HL-60/S4 (cell line): ENCODE measurements around the gene CTPS2.
"Not testable (repeated sequence)": the region's sequence is repeated elsewhere in the genome, so short reads cannot be mapped to it uniquely, and the experiment has no call there.

Source experiments
- in situ Hi-C: fragments of 300-500 bp; cut with MboI; formaldehyde crosslinking; loops from 2 replicates; pipeline ENCODE4 v1.14.3; 2022; ENCODE audit warnings: low sequenced_read_pairs

Gene CTPS2

DNA sequence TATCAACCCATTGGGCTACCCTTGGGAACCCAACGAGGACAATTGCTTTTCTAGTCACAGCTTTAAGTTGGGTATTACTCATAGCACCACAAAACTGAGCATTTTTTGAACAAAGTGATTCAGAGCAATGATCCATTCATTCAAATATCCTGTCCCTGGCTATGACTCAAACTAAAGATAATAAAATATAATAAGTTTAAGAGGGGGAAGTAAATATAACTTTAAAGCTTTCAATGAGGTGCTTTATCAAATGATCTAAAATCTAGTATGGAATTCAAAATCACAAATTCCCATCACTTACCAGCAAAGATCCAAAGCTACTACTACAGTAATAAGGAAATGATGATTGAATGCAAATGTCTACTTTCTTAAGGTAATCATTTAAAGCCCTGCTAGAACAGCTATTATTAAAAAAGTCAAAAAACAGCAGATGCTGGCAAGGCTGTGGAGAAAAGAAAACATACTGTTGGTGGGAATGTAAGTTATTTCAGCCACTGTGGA lies 102.3 kb downstream of the CTPS2 start:
- in situ Hi-C loops: no loop called here

DNA sequence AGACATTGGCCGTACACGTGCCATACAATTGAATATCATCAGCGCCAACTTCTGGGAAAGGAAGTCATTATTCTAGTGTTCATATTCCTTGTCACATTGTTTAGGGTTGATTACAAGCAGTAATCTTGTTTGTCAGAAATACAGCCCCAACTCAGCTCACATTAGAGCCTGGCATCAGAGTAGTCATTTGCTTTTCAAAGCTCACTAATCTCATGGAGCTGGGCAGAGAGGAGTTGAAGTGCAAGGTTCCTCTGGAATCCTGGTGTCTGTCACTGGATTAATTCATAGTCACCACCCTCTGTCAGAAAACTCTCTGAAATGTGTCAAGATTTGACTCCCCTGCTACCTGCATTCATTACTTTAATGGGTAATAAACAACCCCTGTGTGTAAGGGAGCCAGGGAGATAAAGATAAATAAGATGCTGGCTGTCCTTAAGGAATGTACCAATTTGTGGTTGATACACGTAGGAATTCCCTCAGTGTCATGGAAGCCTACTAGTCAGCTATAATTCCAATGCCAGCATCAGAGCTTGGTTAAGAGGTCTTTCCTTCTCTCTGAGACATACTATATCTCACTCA lies 106.2 kb downstream of the CTPS2 start:
- in situ Hi-C loops: no loop called here

DNA sequence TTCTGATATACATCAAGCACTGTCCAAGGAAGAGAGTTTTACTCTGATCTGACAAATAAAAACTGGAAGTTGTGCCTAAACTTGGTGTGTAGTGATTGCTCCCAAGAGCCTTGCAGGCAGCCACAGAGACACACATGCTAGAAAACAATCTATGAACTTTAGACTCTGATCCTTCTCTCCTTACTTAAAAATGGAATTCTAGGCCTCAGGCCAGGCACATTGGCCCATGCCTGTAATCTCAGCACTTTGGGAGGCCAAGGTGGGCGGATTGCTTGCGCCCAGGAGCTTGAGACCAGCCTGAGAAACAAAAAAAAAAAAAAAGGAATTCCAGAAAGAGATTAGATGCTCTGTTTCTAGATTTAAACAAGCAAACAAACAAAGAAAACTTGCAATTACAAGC lies 108.1 kb downstream of the CTPS2 start:
- in situ Hi-C loops: no loop called here

DNA sequence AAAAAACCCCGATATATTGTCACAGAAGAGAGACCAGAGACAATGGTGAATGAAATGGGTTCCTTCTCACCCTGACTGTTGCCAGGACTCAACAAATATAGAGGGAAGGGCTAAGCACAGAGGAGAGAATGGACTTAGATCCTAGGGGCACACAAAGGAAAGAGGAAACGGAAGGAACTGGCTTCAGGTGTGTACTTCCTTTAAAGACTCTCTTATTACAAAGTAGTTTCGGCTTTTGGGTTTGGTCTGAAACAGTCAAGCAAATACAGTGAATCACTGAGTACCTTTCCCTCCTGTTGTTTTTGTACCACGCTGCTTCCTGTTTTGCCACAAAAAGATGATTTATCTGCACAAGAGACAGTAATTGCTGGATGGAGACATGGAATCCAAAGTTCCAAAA lies 108.6 kb downstream of the CTPS2 start:
- in situ Hi-C loops: no loop called here

DNA sequence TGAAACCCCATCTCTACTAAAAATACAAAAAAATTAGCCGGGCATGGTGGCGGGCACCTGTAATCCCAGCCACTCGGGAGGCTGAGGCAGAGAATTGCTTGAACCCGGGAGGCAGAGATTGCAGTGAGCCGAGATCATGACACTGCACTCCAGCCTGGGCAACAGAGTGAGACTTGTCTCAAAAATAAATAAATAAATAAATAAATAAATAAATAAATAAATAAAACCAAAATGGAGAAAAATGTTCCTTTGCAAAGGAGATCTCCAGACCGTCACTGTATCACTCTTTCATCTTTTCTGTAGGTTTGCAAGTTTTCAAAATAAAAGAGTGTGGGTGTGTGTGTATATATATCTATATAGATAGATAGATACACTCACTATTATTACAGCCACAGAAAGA lies 109.2 kb downstream of the CTPS2 start:
- in situ Hi-C loops: not testable (repeated sequence)

DNA sequence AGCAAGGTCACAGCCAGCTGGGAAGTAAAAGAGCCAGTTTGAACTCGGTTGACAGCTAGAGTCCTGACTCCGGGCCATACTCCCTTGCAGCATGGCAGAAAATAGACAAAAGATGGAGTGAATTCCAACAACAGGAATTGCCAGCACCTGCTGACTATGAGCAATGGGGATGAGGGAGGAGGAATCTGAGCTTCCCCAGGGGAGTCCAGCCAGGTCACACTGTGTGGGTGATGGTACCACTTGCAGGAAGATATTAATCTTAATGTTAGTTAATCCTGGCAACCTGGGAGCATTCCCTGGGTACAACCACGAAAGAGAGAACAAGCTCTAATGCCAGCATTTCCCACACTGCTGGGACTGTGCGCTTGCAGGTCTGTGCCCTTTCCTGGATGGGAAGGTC lies 110.6 kb downstream of the CTPS2 start:
- in situ Hi-C loops: no loop called here

DNA sequence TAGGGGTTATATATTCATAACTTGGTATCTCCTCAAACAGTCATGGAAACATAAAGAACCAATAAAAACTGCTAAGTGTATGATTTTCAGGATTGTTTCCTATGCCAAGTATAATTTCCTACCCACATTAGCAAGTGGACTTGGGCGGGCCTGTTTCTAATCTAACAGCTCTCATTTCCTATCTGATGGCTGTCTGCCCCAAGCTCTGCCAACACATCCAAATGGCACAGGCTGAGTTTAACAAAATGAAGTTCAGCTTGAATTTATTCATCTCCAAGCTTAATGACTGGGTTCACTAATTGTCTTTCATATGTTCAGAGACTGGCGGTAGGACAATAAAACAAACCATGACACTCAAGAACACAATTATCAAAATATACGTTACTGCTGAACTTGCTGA lies 118.0 kb downstream of the CTPS2 start:
- in situ Hi-C loops: no loop called here

DNA sequence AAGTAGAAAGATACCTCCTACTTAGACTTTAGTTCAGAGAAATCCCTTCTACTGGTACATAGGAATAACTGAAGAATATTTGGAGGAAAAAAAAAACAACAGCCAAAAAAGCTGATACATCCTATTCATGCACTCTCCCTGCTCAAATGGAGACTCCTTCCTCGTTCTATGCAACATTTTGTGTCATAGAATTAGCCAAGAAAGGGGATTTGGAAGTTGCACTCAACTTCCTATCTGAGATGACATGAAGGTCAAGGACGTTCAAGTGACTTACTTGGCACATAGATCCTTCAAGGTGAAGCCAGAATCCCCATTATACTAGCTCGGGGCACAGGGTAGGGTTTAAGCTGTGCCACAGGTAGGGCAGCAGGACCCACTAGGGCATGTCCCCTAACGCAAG lies 118.7 kb downstream of the CTPS2 start:
- in situ Hi-C loops: no loop called here

DNA sequence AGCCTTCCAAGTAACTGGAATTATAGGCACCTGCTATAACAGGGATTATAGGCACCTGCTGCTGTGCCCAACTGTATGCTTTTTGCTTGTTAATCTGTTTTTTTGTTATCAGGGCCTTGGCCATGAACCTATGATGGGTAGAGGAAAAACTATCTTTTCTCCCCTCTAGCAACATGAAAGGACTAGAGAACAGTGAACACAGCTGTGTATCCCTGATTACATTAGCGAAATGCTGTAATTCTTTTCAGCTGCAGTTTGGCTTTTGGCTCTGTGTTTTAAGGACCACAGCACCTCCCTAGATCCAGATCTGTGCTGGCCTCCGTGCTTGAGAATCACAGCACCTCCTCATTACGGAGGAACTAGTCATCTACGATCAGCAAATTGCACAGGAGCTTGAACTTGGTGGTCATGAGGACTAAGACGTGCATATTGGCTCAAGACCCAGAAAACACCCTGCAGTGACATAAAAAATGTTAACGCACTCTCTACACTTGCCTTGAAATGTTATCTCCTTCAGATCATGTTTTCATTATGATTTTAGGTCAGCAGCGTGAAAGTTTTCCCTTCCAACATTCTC lies 120.2 kb downstream of the CTPS2 start:
- in situ Hi-C loops: no loop called here

DNA sequence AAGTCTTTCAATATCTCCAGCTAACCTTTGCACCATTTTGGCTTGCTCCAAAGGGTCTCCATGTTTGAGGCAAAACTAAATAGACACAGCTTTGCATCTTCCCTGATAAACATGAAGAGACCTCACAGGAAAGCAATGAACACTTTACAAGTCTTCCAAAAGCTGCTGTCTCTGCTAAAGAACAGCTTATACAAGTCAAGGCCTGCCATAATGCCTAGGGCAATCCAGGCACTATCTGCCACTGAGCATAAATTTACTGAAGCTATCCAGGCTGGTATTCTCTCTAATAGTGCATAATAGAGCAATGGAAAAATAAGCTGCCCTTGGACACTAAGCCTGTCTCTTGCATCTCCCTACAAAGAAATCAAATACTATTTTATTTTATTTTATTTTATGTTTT lies 122.6 kb downstream of the CTPS2 start:
- in situ Hi-C loops: no loop called here

DNA sequence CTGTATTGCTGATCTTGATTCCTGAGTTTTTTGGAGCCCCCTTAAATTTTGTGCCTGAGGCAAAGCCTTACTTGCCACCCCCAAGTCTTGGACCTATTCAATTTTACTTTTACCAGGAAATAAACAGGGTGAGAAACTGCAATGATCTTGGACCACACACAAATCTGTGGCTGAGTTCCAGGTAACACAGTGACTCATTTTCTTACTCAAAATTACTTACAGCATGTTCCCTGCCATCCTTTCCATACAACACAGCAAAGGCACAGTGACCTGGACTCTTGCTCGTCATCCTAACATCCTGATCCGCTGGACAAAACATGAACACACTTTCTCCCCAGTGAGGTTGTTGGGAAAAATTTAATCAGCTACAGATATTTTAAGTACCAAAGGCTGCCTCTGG lies 123.3 kb downstream of the CTPS2 start:
- in situ Hi-C loops: no loop called here

DNA sequence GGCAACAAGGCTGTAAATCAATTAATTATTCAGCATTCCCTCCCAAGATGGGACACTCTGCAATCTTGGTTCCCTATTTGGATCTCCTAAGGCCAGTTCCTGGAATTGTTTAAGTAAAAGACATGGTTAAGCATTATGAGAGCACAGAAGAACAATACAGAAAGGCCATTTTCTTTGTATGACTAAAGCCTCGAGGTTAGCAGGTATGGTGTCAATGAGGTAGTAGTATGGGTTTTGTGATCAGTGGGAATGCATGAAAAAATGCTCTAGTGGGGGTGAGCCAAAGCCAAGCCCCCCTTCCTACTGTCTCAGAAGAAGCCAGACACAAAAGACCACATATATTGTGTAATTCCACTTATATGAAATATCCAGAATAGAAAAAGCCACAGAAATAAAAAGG lies 124.2 kb downstream of the CTPS2 start:
- in situ Hi-C loops: no loop called here

DNA sequence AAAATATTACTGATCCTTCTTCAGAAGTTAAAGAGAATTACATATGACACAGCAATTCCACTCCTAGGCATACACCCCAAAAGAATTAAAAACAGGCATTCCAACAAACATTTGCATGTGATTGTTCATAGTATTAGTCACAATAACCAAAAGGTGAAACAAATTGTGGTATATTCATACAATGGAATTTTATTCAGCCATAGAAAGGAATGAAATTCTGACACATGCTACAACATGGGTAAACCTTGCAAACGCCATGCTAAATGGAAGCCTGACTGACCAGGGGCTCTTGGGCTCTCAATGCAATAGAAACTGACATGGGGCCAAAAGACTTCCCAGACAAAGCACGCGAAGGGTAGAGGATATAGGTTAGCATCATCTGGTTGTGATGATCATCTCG lies 124.6 kb downstream of the CTPS2 start:
- in situ Hi-C loops: no loop called here

DNA sequence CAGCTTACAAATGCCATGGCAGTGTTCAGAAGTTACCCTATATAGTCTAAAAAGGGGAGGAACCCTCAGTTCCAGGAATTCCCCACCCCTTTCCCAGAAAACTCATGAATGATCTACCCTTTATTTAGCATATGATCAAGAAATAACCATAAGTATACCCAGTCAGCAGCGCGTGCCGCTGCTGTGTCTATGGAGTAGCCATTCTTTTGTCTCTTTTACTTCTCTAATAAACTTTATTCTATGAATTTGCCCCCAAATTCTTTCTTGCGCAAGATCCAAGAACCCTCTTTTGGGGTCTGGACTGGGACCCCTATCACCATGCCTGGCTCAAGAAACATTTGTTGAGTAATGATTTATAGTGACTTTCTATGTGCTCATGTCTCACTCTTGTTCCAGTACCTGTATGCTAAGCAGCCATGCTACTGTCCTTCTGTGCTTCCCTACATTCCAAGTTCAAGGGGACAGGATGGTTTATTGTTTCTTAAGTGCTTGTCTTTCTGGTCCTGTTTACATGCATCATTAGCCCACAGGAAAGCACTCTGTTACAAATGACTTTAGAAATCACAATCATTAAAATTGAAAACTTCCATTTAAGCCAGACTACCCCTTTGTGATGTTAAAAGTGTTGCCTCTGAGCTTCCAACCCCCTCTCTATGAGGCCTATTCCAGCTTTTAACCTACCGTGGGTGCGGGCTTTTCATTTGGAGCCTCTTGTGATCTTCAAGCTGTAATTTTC lies 125.9 kb downstream of the CTPS2 start:
- in situ Hi-C loops: no loop called here

DNA sequence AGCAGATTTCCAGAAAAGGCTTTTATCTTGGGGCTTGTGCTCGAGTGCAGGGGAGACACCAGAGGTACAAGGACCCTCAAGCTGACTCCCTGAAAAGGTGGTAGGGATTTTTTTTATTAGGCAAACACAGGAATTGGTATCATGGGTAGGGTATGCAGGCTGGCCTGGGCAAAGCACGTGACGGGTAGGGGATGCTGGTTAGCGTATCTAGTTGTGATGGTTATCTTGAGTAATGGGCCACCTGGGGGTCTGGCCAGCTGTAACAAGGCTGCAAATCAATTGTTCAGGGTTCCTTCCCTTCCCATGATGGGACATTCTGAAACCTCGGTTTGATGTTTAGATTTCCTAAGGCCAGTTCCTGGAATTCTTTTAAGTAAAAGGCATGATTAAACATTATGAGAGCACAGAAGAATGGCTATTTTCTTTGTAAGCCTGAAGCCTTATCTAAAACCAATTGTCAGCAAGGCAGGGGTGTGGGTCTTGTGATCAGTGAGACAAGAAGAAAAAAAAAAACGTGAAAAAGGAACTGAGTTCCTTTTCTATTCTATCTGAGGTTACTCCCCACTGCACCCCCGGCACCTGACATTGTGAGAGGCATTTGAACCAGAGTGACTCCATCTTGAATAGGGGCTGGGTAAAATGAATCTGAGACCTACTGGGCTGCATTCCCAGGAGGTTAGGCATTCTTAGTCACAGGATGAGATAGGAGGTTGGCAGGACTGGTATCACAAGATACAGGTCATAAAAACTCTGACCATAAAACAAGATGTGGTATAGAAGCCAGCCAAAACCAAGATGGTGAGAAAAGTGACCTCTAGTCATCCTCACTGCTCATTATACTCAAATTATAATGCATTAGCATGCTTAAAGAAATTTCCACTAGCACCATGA lies 126.7 kb downstream of the CTPS2 start:
- in situ Hi-C loops: no loop called here

DNA sequence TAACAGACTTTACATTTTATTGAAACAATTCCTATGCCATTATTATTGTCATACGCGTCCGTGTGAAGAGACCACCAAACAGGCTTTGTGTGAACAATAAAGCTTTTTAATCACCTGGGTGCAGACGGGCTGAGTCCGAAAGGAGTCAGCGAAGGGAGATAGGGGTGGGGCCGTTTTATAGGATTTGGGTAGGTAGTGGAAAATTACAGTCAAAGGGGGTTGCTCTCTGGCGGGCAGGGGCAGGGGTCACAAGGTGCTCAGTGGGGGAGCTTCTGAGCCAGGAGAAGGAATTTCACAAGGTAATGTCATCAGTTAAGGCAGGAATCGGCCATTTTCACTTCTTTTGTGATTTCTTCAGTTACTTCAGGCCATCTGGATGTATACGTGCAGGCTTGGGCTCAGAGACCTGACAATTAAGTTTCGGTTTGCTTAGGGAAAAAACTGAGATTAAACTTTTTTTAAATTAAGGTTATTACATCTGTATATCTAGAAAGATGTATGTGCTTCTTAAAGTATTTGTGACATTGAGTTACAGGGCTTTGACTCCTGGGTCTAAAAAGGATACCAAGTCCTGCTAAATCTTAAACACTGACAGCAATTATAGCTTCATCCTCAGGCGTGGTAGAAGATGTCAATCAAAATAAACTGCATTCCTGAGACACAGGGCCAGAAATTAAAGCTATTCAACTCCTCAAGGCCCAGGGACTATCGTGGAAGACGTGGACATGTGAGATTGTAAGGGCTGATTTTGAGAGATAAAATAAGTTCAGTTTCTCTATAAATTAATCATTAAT lies 132.3 kb downstream of the CTPS2 start:
- in situ Hi-C loops: not testable (repeated sequence)

DNA sequence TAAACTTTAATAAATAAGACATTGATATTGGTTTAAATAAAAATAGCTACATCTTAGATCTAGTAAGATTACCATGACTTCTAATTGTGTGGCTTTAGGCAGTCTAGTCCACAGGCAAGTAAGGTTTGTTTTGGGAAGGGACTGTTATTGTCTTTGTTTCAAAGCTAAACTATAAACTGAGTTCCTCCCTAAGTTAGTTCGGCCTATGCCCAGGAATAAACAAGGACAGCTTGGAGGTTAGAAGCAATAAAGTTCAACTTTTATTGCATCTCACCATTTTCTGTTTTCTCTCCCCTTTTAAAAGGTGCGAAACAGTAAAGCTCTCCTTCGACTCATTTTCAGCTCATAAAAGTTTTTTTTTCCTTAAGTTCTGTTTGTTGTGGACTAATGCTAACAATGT lies 133.0 kb downstream of the CTPS2 start:
- in situ Hi-C loops: no loop called here

DNA sequence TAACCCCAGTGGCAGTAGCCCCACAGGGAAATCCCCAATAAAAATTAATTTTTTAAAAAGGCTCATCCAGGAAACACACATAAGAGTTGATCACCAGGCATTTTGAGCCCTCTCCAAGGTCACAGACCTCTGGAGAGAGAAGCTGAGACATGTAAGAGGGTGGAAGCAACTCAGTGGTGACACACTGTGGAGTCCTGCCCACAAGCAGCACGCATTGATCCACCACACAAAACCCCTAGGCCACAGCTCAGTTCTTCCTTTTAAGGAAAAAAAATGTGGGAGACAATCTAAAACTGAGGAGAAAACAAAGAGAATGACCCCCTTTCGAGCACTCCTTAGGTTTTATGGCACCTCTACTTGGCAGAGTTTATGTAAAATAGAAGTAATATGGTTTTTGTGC lies 134.3 kb downstream of the CTPS2 start:
- in situ Hi-C loops: no loop called here

DNA sequence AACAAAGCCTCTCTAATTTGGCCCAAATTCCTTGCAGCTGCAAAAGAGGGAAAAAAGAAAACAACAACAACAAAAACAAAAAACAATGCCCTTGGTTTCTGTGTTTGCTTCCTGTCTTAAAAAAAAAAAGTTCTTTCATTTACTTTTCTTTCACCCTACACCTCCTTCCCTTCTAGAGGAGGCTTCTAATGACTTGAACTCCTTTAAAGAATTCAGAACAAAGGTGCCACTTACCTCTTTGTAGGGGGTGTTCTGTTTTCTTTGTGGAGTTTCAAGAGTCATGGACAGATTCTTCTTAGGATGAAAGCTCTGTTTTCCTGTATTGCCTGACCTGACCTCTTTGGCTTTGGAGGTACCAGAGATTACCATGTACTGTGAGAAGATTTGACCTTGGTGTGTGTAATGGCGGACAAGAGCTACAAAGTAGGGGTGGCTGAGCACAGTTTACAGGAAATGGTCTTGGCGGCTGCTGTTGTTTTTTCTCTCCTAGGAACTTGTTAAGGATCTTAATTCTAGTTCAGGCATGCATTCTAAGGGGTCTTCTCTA lies 134.9 kb downstream of the CTPS2 start:
- in situ Hi-C loops: no loop called here

DNA sequence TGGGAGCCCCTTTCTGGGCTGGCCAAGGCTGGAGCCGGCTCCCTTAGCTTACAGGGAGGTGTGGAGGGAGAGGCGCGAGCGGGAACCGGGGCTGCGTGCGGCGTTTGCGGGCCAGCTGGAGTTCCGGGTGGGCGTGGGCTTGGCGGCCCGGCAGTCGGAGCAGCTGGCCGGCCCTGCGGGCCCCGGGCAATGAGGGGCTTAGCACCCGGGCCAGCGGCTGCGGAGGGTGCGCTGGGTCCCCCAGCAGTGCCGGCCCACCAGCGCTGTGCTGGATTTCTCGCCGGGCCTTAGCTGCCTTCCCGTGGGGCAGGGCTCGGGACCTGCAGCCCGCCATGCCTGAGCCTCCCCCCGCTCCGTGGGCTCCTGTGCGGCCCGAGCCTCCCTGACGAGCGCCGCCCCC lies 137.1 kb downstream of the CTPS2 start:
- in situ Hi-C loops: not testable (repeated sequence)
